K562 (cell line): ENCODE results near the gene SLAMF7. TPM values are rescaled to one million over a fixed set of nuclear protein-coding genes. Genes with fewer than 3 reads are reported as not detected.

Experiments used
- ATAC-seq: fragments of 200-7000 bp; cut with Tn5 transposase; 3 replicates; pipeline ENCODE4 v1.9.1; 2020; ENCODE audit warnings: moderate library complexity
- BruUV-seq: library from RNA; stranded (reverse); fragments of 400-500 nt; replicated peaks from 2 replicates; lab custom pipeline; 2021; lab: Mats Ljungman, UMichigan
- CTCF ChIA-PET: fragments of 300-600 bp; formaldehyde crosslinking; extraction: SDS; loops from one replicate; lab custom pipeline; 2021; ENCODE audit warnings: low intra/inter-chr PET ratio; lab: Yijun Ruan, JAX
- POLR2A ChIA-PET: fragments of 300-600, 350-650 bp; sonication (Branson Sonifier 250); formaldehyde crosslinking; extraction: SDS; loops from one replicate; lab custom pipeline; 2021; ENCODE audit warnings: antibody characterized with exemption, inconsistent platforms; lab: Yijun Ruan, JAX
- DNase-seq, 4 experiments: peaks; one replicate each; pipeline versions ENCODE4 v3.0.0 to v3.0.0-alpha.2; 2011 to 2018; ENCODE audit warnings: low spot score in 3 of 4, mixed read lengths in 3 of 4; ENCODE audit errors: extremely low read depth in 1 of 4
- FAIRE-seq: peaks from 2 replicates; lab custom pipeline; 2011; peaks lifted over from hg19 to GRCh38; lab: Jason Lieb, UNC
- H2AFZ ChIP-seq: 2 replicates; pipeline ENCODE4 v1.6.0; 2011; ENCODE audit warnings: low read depth, low read length, control low read depth, inconsistent platforms
- H3K27ac ChIP-seq: fragments of 200-600 bp; 3 replicates; pipeline ENCODE4 v1.8.0; 2011; ENCODE audit warnings: low read depth, mild to moderate bottlenecking, control low read depth, inconsistent platforms, low read length, moderate library complexity, mixed read lengths; ENCODE audit errors: extremely low read depth
- H3K27me3 ChIP-seq, 2 experiments: fragments of 300-600 bp in 1 of 2; 2 replicates in 1 of 2; 3 replicates in 1 of 2; pipeline versions ENCODE4 v1.6.0 to v1.8.0; 2011; ENCODE audit warnings: inconsistent platforms in 2 of 2, low read length in 2 of 2, mild to moderate bottlenecking in 1 of 2, mixed read lengths in 1 of 2, moderate library complexity in 1 of 2; ENCODE audit not compliant: control insufficient read depth in 2 of 2, insufficient read depth in 2 of 2
- H3K36me3 ChIP-seq: fragments of 300-600 bp; 3 replicates; pipeline ENCODE4 v1.8.0; 2011; ENCODE audit warnings: mild to moderate bottlenecking, low read length, inconsistent platforms; ENCODE audit not compliant: control insufficient read depth, insufficient read depth
- H3K4me1 ChIP-seq, 2 experiments: fragments of 200-600 bp in 1 of 2; replicated peaks in 1 of 2; 2 replicates in 1 of 2; 3 replicates in 1 of 2; pipeline versions ENCODE4 v1.5.1 to v1.8.0; 2011; ENCODE audit warnings: inconsistent platforms in 2 of 2, low read length in 2 of 2, mild to moderate bottlenecking in 1 of 2, mixed read lengths in 1 of 2, moderate library complexity in 1 of 2; ENCODE audit not compliant: control insufficient read depth in 2 of 2, insufficient read depth in 2 of 2
- H3K4me2 ChIP-seq: 2 replicates; pipeline ENCODE4 v1.6.1; 2011; ENCODE audit warnings: low read length, control low read depth, inconsistent platforms, mixed read lengths; ENCODE audit not compliant: insufficient read depth
- H3K4me3 ChIP-seq: fragments of 200-600 bp; sonication (generic), shearing (Covaris generic); 2 replicates; pipeline ENCODE4 v1.5.1; 2016; ENCODE audit warnings: control low read depth, inconsistent platforms
- H3K79me2 ChIP-seq: fragments of 200-600 bp; 3 replicates; pipeline ENCODE4 v1.8.0; 2011; ENCODE audit warnings: low read length, inconsistent platforms; ENCODE audit not compliant: control insufficient read depth, insufficient read depth
- H3K9ac ChIP-seq, 2 experiments: 2 replicates each; pipeline versions ENCODE4 v1.6.0 to v1.6.1; 2011; ENCODE audit warnings: low read depth in 2 of 2, low read length in 2 of 2, control low read depth in 1 of 2, inconsistent platforms in 1 of 2, mild to moderate bottlenecking in 1 of 2, mixed read lengths in 1 of 2; ENCODE audit not compliant: insufficient read depth in 1 of 2
- H3K9me1 ChIP-seq: one replicate; pipeline ENCODE4 v1.6.0; 2011; ENCODE audit warnings: inconsistent platforms, mild to moderate bottlenecking, low read length, moderate library complexity; ENCODE audit not compliant: control insufficient read depth, insufficient read depth
- H3K9me3 ChIP-seq: replicated peaks from 2 replicates; pipeline ENCODE4 v1.5.1; 2011; ENCODE audit warnings: low read depth, low read length, inconsistent platforms; ENCODE audit not compliant: control insufficient read depth, insufficient read depth
- H4K20me1 ChIP-seq: replicated peaks from 2 replicates; pipeline ENCODE4 v1.6.1; 2011; ENCODE audit warnings: low read length, inconsistent platforms, mixed read lengths; ENCODE audit not compliant: control insufficient read depth, insufficient read depth
- ARID3A ChIP-seq: IDR thresholded peaks from 2 replicates; pipeline ENCODE4 v1.6.1; 2012; ENCODE audit warnings: low read depth, low read length, improper control_type of control experiment, borderline replicate concordance
- CEBPG ChIP-seq, 3 experiments: fragments of 200-800 bp in 1 of 3; sonication (Bioruptor generic) in 1 of 3; sonication (generic) in 1 of 3; formaldehyde crosslinking in 1 of 3; IDR thresholded peaks in 2 of 3; conservative IDR thresholded peaks in 1 of 3; 2 replicates each; pipeline versions ENCODE4 v1.6.1 to v1.8.0; 2016 to 2022; ENCODE audit warnings: missing compliant biosample characterization in 2 of 3, missing genetic modification characterization in 2 of 3, mild to moderate bottlenecking in 1 of 3, missing genetic modification reagents in 1 of 3
- ZNF316 ChIP-seq: fragments of 450-650 bp; IDR thresholded peaks from 2 replicates; pipeline ENCODE4 v1.6.1; 2016
- WGBS: fragments of 100-300 bp; shearing (Covaris generic); methylation state at CpG from one replicate; pipeline ENCODE4 v1.1.6; 2016; ENCODE audit warnings: low coverage, mixed read lengths; ENCODE audit not compliant: insufficient coverage; ENCODE audit errors: missing lambda C conversion rate; 5-methylcytosine and 5-hydroxymethylcytosine counted together
- in situ Hi-C: fragments of 300-500 bp; cut with MboI; formaldehyde crosslinking; loops from 4 replicates; pipeline ENCODE4 v1.15.0; 2018; ENCODE audit warnings: inconsistent platforms, mixed read lengths
- intact Hi-C: fragments of 100-400 bp; cut with micrococcal nuclease; formaldehyde crosslinking; loops from 2 replicates; pipeline ENCODE4 v1.14.2; 2022
- polyA plus RNA-seq, 8 experiments: library from polyadenylated mRNA; depleted of rRNA in 4 of 8; stranded (reverse) in 5 of 8; unstranded in 3 of 8; fragments of >200 nt; fragmentation: Nextera tagmentation in 2 of 8; fragmentation: Illumina TruSeq in 1 of 8; extraction: Ambion mirVana in 2 of 8; extraction: Trizol in 1 of 8; gene quantifications; 2 replicates each; pipeline versions ENCODE4 v1.2.1 to v1.2.3, GENCODE V29; 2011 to 2014; ENCODE audit warnings: inconsistent platforms in 1 of 8, missing spikeins in 1 of 8
- total RNA-seq, 7 experiments: library from RNA; depleted of rRNA in 6 of 7; stranded (reverse); fragments of >200 nt in 6 of 7; fragmentation: Illumina TruSeq in 2 of 7; extraction: Trizol in 2 of 7; gene quantifications; 2 replicates each; pipeline versions ENCODE4 v1.2.1 to v1.2.3, GENCODE V29; 2011 to 2021; ENCODE audit warnings: low replicate concordance in 1 of 7
- TF ChIP-seq, protein P1 (sequence below): fragments of 250-450 bp; sonication (Bioruptor Pico); IDR thresholded peaks from 2 replicates; pipeline ENCODE4 v1.5.0; 2022; ENCODE audit warnings: mild to moderate bottlenecking

The SLAMF7 gene
- total and polyA plus RNA-seq, 9 of the 15 experiments (the other 6 are each of a cell fraction or from before 2014, with no cell fraction given), result 0.11 to 1.2 (median 0.22) TPM; not detected in 2

GRCh38 chr1:160755911-160756848, 17.1 kb downstream of the SLAMF7 start:
- CTCF ChIA-PET, result no interaction called here
- no peak overlapping the region for H3K9ac ChIP-seq
- H3K4me2 ChIP-seq, result no peak overlapping the region
- POLR2A ChIA-PET, result interaction anchor here (0.6 to 0.9 kb wide), 2 partner anchors 11 to 1429 kb away, joined by 3 to 4 read pairs; no protein-coding TSS in a partner anchor
- no peak overlapping the region for H3K27ac ChIP-seq
- no peak overlapping the region for H3K4me3 ChIP-seq
- no peak for ATAC-seq
- H2AFZ ChIP-seq, result no peak overlapping the region
- no peaks in the 10 kb centered on the region for H3K9me1 ChIP-seq
- intact Hi-C loops (no loop called here), in situ Hi-C loops (no loop called here)
- TF ChIP-seq ZNF316, result 0 out of 2 replicates have a peak, but pooled peaks have one; percentile 10
- TF ChIP-seq ARID3A, result no peak
- no peak for TF ChIP-seq CEBPG (CRISPR knock-in tag; IDR thresholded peaks at IDR 0.05)
- TF ChIP-seq CEBPG (tag; conservative IDR thresholded peaks at IDR 0.05 in 1 of 2, IDR thresholded peaks at IDR 0.05 in 1 of 2), result peak; percentile 14 to 58; a peak in 1 of 4 replicates
- TF ChIP-seq, protein P1, sequence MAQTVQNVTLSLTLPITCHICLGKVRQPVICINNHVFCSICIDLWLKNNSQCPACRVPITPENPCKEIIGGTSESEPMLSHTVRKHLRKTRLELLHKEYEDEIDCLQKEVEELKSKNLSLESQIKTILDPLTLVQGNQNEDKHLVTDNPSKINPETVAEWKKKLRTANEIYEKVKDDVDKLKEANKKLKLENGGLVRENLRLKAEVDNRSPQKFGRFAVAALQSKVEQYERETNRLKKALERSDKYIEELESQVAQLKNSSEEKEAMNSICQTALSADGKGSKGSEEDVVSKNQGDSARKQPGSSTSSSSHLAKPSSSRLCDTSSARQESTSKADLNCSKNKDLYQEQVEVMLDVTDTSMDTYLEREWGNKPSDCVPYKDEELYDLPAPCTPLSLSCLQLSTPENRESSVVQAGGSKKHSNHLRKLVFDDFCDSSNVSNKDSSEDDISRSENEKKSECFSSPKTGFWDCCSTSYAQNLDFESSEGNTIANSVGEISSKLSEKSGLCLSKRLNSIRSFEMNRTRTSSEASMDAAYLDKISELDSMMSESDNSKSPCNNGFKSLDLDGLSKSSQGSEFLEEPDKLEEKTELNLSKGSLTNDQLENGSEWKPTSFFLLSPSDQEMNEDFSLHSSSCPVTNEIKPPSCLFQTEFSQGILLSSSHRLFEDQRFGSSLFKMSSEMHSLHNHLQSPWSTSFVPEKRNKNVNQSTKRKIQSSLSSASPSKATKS (CRISPR knock-in tag), result no peak
- no peaks in the 10 kb centered on the region for H3K36me3 ChIP-seq
- no TSS peak for BruUV-seq
- FAIRE-seq, result no peak
- WGBS, result 0% methylated on average over 5 of the region's 5 CpGs
- H3K4me1 ChIP-seq, result no peaks in the 10 kb centered on the region
- H4K20me1 ChIP-seq, result no peaks in the 10 kb centered on the region
- no peaks in the 10 kb centered on the region for H3K79me2 ChIP-seq
- no peaks in the 10 kb centered on the region for H3K9me3 ChIP-seq
- DNase-seq, result no peak
- H3K27me3 ChIP-seq, result peaks cover 4 to 10% of the 10 kb centered on the region in 2 experiments; a peak in 2 of 5 replicates
